ENCODE data around the gene ITGA6. TPM values are rescaled to one million over a fixed set of nuclear protein-coding genes. Genes with fewer than 3 reads are reported as not detected.

The ITGA6 gene
- total RNA-seq, 3 donors from 2014 or later = 4.2 to 7.0 (median 5.8) TPM

- H3K36me3 Mint-ChIP-seq (ENCODE audit: insufficient read depth) = peaks cover 30% of the 10 kb centered on the region
- peak; percentile 17 to 32 for ATAC-seq
- H3K27me3 Mint-ChIP-seq (ENCODE audit: low read depth) = no peaks in the 10 kb centered on the region
- H3K9me3 Mint-ChIP-seq = no peaks in the 10 kb centered on the region
- no peak for DNase-seq
- peaks cover 54% of the 10 kb centered on the region for H3K4me1 Mint-ChIP-seq (ENCODE audit: low read depth)
- no peak overlapping the region for H3K4me3 Mint-ChIP-seq
Measured at GRCh38 chr2:172481507-172482262, 54.3 kb downstream of the ITGA6 start.

- DNase-seq = no peak
- ATAC-seq = peak in 1 of 2 donors; percentile 22
- no peak overlapping the region for H3K4me3 Mint-ChIP-seq
- no peaks in the 10 kb centered on the region for H3K9me3 Mint-ChIP-seq
- no peaks in the 10 kb centered on the region for H3K27me3 Mint-ChIP-seq (ENCODE audit: low read depth)
- H3K4me1 Mint-ChIP-seq (ENCODE audit: low read depth) = peaks cover 52% of the 10 kb centered on the region
- H3K36me3 Mint-ChIP-seq (ENCODE audit: insufficient read depth) = peaks cover 42% of the 10 kb centered on the region
Measured at GRCh38 chr2:172484253-172484652, 56.9 kb downstream of the ITGA6 start.

- H3K4me1 Mint-ChIP-seq (ENCODE audit: low read depth) = peaks cover 47% of the 10 kb centered on the region
- H3K9me3 Mint-ChIP-seq = no peaks in the 10 kb centered on the region
- no peak for DNase-seq
- no peak for ATAC-seq
- no peak overlapping the region for H3K4me3 Mint-ChIP-seq
- no peaks in the 10 kb centered on the region for H3K27me3 Mint-ChIP-seq (ENCODE audit: low read depth)
- H3K36me3 Mint-ChIP-seq (ENCODE audit: insufficient read depth) = peaks cover 42% of the 10 kb centered on the region
Measured at GRCh38 chr2:172484706-172485105, 57.3 kb downstream of the ITGA6 start.

- no peak for DNase-seq
- Mint-ChIP-seq H3K4me3 (no peak overlapping the region), H3K9me3 (no peaks in the 10 kb centered on the region), H3K4me1 (ENCODE audit: low read depth) (peaks cover 41% of the 10 kb centered on the region), H3K27me3 (ENCODE audit: low read depth) (no peaks in the 10 kb centered on the region), H3K36me3 (ENCODE audit: insufficient read depth) (peaks cover 52% of the 10 kb centered on the region)
- ATAC-seq = no peak
Measured at GRCh38 chr2:172488556-172488955, 61.2 kb downstream of the ITGA6 start.

GRCh38 chr2:172489681-172490080, 62.3 kb downstream of the ITGA6 start:
- H3K4me1 Mint-ChIP-seq (ENCODE audit: low read depth) = peaks cover 45% of the 10 kb centered on the region
- no peaks in the 10 kb centered on the region for H3K9me3 Mint-ChIP-seq
- H3K4me3 Mint-ChIP-seq = no peak overlapping the region
- H3K27me3 Mint-ChIP-seq (ENCODE audit: low read depth) = no peaks in the 10 kb centered on the region
- H3K36me3 Mint-ChIP-seq (ENCODE audit: insufficient read depth) = peaks cover 50% of the 10 kb centered on the region
- no peak for DNase-seq
- ATAC-seq = no peak

GRCh38 chr2:172496160-172496608, 68.8 kb downstream of the ITGA6 start:
- Mint-ChIP-seq H3K27me3 (ENCODE audit: low read depth) (no peaks in the 10 kb centered on the region), H3K4me3 (peak overlapping the region; percentile 52), H3K4me1 (ENCODE audit: low read depth) (peaks cover 67% of the 10 kb centered on the region), H3K9me3 (no peaks in the 10 kb centered on the region), H3K36me3 (ENCODE audit: insufficient read depth) (peaks cover 26% of the 10 kb centered on the region)
- DNase-seq (peak; percentile 14), ATAC-seq (peak; percentile 59 to 69)

GRCh38 chr2:172507199-172507598, 79.8 kb downstream of the ITGA6 start:
- ATAC-seq = no peak
- Mint-ChIP-seq H3K9me3 (peaks cover 5% of the 10 kb centered on the region), H3K36me3 (ENCODE audit: insufficient read depth) (peaks cover 35% of the 10 kb centered on the region)

GRCh38 chr2:172510088-172510487, 82.7 kb downstream of the ITGA6 start:
- peak overlapping the region; percentile 17 for H3K4me3 Mint-ChIP-seq
- H3K9me3 Mint-ChIP-seq = peaks cover 26% of the 10 kb centered on the region
- no peaks in the 10 kb centered on the region for H3K27me3 Mint-ChIP-seq (ENCODE audit: low read depth)
- DNase-seq (no peak), ATAC-seq (no peak)
- H3K36me3 Mint-ChIP-seq (ENCODE audit: insufficient read depth) = peaks cover 28% of the 10 kb centered on the region
- peaks cover 29% of the 10 kb centered on the region for H3K4me1 Mint-ChIP-seq (ENCODE audit: low read depth)

More at GRCh38 chr2:172507199-172507598, 79.8 kb downstream of the ITGA6 start:
- DNase-seq = no peak
- Mint-ChIP-seq H3K27me3 (ENCODE audit: low read depth) (no peaks in the 10 kb centered on the region), H3K4me3 (no peak overlapping the region), H3K4me1 (ENCODE audit: low read depth) (peaks cover 30% of the 10 kb centered on the region)

- Mint-ChIP-seq H3K9me3 (peaks cover 26% of the 10 kb centered on the region), H3K27me3 (ENCODE audit: low read depth) (no peaks in the 10 kb centered on the region), H3K4me3 (peak overlapping the region; percentile 17), H3K36me3 (ENCODE audit: insufficient read depth) (peaks cover 24% of the 10 kb centered on the region), H3K4me1 (ENCODE audit: low read depth) (peaks cover 29% of the 10 kb centered on the region)
- no peak for ATAC-seq
- DNase-seq = no peak
Measured at GRCh38 chr2:172510548-172510947, 83.2 kb downstream of the ITGA6 start.

GRCh38 chr2:172512810-172513523, 85.6 kb downstream of the ITGA6 start:
- H3K4me1 Mint-ChIP-seq (ENCODE audit: low read depth) = peaks cover 27% of the 10 kb centered on the region
- peaks cover 14% of the 10 kb centered on the region for H3K36me3 Mint-ChIP-seq (ENCODE audit: insufficient read depth)
- peaks cover 26% of the 10 kb centered on the region for H3K9me3 Mint-ChIP-seq
- no peaks in the 10 kb centered on the region for H3K27me3 Mint-ChIP-seq (ENCODE audit: low read depth)
- DNase-seq (no peak), ATAC-seq (no peak)
- H3K4me3 Mint-ChIP-seq = no peak overlapping the region

GRCh38 chr2:172513524-172513900, 86.1 kb downstream of the ITGA6 start:
- peaks cover 22% of the 10 kb centered on the region for H3K4me1 Mint-ChIP-seq (ENCODE audit: low read depth)
- H3K4me3 Mint-ChIP-seq = no peak overlapping the region
- ATAC-seq (no peak), DNase-seq (no peak)
- H3K9me3 Mint-ChIP-seq = peaks cover 26% of the 10 kb centered on the region
- H3K36me3 Mint-ChIP-seq (ENCODE audit: insufficient read depth) = peaks cover 13% of the 10 kb centered on the region
- no peaks in the 10 kb centered on the region for H3K27me3 Mint-ChIP-seq (ENCODE audit: low read depth)

GRCh38 chr2:172513935-172514586, 86.7 kb downstream of the ITGA6 start:
- Mint-ChIP-seq H3K4me3 (no peak overlapping the region), H3K4me1 (ENCODE audit: low read depth) (peaks cover 21% of the 10 kb centered on the region), H3K9me3 (peaks cover 26% of the 10 kb centered on the region), H3K36me3 (ENCODE audit: insufficient read depth) (peaks cover 11% of the 10 kb centered on the region), H3K27me3 (ENCODE audit: low read depth) (no peaks in the 10 kb centered on the region)
- ATAC-seq = no peak
- no peak for DNase-seq

GRCh38 chr2:172516299-172516698, 88.9 kb downstream of the ITGA6 start:
- H3K4me3 Mint-ChIP-seq = no peak overlapping the region
- peaks cover 18% of the 10 kb centered on the region for H3K36me3 Mint-ChIP-seq (ENCODE audit: insufficient read depth)
- peaks cover 41% of the 10 kb centered on the region for H3K9me3 Mint-ChIP-seq
- H3K27me3 Mint-ChIP-seq (ENCODE audit: low read depth) = no peaks in the 10 kb centered on the region
- peaks cover 6% of the 10 kb centered on the region for H3K4me1 Mint-ChIP-seq (ENCODE audit: low read depth)
- ATAC-seq = no peak
- DNase-seq = no peak

GRCh38 chr2:172518995-172519394, 91.6 kb downstream of the ITGA6 start:
- peaks cover 14% of the 10 kb centered on the region for H3K36me3 Mint-ChIP-seq (ENCODE audit: insufficient read depth)
- peaks cover 24% of the 10 kb centered on the region for H3K9me3 Mint-ChIP-seq
- no peak for DNase-seq
- no peaks in the 10 kb centered on the region for H3K27me3 Mint-ChIP-seq (ENCODE audit: low read depth)
- no peak for ATAC-seq
- peaks cover 2% of the 10 kb centered on the region for H3K4me1 Mint-ChIP-seq (ENCODE audit: low read depth)
- H3K4me3 Mint-ChIP-seq = no peak overlapping the region
